Tongue (tissue), 2 donors: ENCODE data around the gene AP1M1. TPM values are rescaled to one million over a fixed set of nuclear protein-coding genes. Genes with fewer than 3 reads are reported as not detected.

Source experiments
- DNase-seq: peaks from one replicate; pipeline ENCODE4 v3.0.0-alpha.2; 2015
- total RNA-seq: library from RNA; depleted of rRNA; stranded (reverse); fragments of >200 nt; gene quantifications from one replicate; pipeline ENCODE4 v1.2.3, GENCODE V29; 2014

AP1M1 gene
- total RNA-seq, 1 donor from 2014 or later, result 36.8 TPM

GRCh38 chr19:16185768-16186123 lies 12.0 kb upstream of the AP1M1 start:
- DNase-seq, result peak; percentile 65

GRCh38 chr19:16188521-16188920 lies 9.2 kb upstream of the AP1M1 start:
- no peak for DNase-seq

- no peak for DNase-seq
Measured at GRCh38 chr19:16190198-16190597, 7.5 kb upstream of the AP1M1 start.

DNA sequence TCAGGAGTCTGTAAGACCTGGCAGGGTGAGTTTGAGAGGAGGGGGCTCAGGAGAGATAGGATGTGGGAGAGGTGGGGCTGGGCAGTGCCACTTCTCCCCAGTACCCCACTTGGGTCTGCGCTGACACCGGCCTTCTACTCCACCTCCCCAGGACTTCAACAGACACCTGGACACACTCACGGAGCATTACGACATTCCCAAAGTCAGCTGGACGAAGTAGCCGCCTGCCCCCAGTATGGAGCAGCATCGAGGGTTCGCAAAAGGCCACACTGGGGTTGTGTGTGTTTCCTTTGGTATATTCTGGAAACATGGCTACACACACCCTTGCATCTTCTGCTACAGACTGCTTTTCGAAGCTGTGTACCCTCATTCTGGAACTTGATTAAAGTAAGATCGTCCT lies 7.0 kb upstream of the AP1M1 start:
- no peak for DNase-seq

DNA sequence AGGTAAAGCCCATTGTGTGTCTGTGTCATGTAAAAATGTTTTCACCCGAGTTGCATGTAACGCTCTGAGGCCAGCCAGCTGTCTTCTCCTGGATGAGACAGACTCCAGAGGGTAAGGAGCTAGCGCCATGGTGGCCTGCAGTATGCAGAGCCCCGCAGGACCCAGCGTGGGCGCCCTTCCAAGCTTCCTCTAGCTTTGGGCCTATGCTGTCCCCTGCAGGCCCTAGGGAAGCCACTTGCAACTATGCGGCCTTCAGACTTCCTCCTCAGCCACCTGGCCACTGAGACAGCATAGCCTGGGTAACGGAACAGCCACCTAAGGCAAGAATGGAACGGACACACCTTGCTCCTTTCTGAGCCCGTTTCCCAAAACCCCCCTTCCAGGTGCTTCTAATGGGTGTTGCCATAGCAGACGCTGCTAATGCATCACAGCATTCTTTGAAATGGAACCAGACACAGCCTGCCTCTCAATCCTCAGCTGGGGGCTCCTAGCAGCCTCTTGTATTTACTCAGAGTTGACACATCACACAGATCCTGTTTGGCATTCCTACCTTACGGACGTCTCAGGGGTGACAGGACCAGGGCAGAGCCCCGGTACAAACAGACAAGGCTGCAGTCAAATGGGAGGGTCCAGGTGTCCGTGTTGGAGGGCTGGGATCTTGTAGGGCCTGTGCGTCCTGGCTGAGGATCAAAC lies 6.3 kb upstream of the AP1M1 start:
- DNase-seq, result no peak

- DNase-seq, result no peak
Measured at GRCh38 chr19:16193466-16193865, 4.2 kb upstream of the AP1M1 start.

DNA sequence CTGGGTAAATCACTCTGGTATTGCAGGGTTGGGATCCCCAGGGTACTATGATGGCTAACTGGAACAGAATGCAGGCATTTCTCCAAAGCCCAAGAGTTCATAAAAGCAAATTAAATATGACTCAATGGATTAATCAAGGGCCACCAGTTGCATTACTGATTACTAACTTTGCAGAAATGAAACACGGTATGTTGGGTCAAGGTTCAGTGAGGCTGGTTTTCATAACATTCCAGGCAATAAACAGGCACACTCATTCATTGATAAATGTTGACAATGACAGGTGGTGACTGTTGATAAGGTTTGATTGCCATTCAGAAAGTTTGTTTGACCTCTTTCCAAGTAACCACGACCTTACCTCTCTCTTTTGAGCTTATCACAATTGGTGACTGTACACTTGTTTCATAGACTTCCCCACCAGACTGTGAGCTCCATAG lies 506 bp upstream of the AP1M1 start:
- DNase-seq, result no peak

DNA sequence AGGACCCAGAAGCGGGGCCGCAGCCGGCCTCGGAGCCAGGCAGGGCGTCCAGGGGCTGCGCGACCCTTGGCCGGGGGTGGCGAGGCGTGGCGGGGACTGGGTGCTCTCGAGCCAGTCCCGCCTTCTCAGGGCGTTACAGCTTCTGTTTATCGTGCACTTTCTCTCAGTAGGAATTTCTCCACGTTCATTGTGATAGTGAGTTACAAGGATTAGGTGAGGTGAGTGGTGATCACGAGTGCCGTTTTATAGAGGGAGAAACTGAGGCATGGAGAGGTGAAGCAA lies 600 bp downstream of the AP1M1 start:
- no peak for DNase-seq

- no peak for DNase-seq
Measured at GRCh38 chr19:16199275-16199932, 1.7 kb downstream of the AP1M1 start.

GRCh38 chr19:16200038-16201010 lies 2.6 kb downstream of the AP1M1 start:
- DNase-seq, result no peak

- DNase-seq, result no peak
Measured at GRCh38 chr19:16201011-16201391, 3.3 kb downstream of the AP1M1 start.

DNA sequence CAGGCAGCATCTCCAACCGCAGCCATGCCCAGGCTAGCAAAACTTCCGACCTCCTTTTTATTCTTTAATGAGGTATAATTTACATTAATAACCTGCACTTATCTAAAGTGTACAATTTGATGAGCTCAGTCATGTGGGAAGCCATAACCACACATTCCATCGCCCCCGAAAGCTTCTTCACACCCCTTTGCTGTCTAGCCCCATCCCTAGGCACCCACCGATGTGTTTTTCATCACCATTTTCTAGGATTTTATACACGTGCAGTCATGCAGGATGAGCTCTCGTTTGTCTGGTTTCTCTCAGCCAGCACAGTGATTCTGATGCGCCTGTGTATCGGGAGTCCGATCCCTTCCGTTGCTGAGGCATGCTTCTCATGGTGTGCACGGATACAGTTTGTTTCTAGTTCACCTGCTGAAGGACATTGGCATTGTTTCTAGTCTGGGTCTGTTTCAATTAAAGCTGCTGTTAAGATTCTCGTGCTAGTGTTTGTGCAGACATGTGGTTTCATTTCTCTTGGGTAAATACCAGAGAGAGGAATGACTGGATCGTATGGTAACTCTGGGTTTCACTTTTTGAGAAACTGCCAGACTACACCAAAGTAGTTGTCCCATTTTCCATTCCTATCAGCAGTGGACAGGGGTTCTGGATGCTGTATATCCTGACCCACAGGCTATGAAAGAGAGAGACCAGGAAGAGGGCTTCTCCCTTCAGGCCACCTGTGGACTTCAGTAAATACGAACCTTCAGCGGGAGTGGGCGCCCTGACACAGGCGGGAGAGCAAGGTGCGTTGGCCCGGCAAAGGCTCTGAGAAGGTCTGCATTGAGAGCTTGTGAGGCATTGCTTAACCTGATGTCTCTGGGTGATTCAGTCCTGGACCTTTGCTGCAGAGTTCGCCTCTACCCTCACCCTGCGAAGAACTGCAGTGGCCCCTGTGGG lies 4.9 kb downstream of the AP1M1 start:
- DNase-seq, result no peak

- no peak for DNase-seq
Measured at GRCh38 chr19:16203256-16204004, 5.7 kb downstream of the AP1M1 start.

DNA sequence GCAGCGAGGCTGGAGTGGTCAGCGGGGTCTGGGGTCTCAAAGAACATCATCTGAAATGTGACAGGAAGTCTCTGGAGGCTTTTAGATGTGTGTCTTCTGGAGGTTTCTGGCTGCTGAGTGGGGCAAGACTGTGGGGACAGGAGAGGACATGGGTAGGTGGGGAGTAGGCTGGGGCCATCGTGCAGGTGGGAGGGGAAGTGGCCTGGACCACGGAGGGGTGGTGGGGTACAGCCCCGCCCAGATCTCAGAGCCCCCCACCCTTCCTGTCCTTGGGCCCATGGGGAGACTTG lies 6.2 kb downstream of the AP1M1 start:
- no peak for DNase-seq

DNA sequence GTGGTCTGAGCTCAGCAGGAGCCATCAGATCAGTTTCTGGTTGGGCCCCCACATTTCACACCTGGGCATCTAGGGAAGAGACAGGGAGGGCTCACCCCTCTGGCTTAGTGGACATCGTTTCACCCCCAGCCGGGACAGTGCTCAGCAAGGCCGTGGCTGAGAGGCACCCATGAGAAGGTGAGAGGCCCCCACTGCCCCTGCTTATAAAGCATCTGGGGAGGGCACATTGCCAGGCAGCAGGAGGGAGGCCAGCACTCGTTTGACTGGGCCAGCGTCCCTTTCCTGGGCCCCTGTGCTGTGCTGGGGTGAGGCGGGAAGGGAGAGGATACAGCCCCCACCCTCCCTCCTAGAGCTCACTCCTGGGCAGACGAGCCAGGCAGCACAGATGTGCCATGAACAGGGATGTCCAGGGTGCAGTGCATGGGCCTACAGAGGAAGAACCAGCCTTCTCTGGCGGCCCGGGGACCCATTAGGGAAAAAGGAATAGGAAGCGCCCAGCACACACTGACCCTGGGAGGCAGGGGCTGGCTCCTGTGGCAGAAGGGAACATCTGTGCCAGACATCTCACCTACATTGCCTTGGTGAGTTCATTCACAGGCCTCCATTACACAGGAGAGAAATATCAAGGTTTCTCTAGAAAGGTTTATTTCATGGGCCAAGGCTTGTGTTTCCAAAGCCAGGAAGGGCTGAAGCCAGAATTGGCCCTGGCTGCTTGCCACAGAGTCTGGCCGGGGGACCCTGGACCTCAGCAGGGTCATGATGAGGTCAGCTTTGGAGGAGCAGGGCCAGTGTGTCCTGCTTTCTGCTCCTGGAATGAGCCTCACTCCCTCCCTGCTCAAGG lies 7.7 kb downstream of the AP1M1 start:
- DNase-seq, result no peak

DNA sequence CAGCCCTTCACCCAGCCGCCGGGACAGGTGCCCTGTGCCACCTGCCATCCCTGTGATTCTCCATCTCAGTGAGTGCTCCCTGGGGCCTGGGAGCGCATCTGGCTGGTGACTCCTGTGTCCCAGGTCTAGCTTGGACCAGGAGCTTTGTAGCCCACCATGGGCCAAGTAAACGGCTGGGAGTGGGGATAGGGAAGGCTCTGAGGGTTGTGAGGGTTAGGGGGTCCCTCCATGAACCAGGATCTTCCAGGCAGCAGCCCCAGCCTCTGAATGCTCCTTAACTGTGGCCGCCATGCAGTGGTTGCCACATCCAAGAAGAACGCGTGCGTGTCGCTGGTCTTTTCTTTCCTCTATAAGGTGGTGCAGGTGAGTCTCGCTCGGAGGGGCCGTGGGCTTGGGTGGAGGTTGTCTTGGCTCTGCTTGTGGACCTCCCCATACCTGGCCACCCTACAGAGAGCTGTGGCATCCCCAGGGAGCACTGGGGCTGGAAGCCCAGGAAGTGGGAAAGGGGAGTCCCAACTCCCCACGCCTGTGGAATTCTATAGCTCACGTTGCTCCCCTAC lies 8.4 kb downstream of the AP1M1 start:
- DNase-seq, result no peak

- DNase-seq, result no peak
Measured at GRCh38 chr19:16206637-16207036, 8.9 kb downstream of the AP1M1 start.

GRCh38 chr19:16207063-16207462 lies 9.4 kb downstream of the AP1M1 start:
- DNase-seq, result no peak

GRCh38 chr19:16207490-16208025 lies 9.8 kb downstream of the AP1M1 start:
- DNase-seq, result no peak
